HUES6 (cell line): ENCODE results near the gene SLC12A7.
"Not testable (repeated sequence)": the region's sequence is repeated elsewhere in the genome, so short reads cannot be mapped to it uniquely, and the experiment has no call there.

Experiments used
- H3K27ac ChIP-seq: 2 replicates; pipeline ENCODE4 v1.7.0; 2013; ENCODE audit warnings: low read depth, mild to moderate bottlenecking, low read length, inconsistent platforms
- H3K27me3 ChIP-seq: 2 replicates; pipeline ENCODE4 v1.6.1; 2013; ENCODE audit warnings: low read length; ENCODE audit not compliant: control insufficient read depth, insufficient read depth
- H3K36me3 ChIP-seq: 2 replicates; pipeline ENCODE4 v1.6.1; 2013; ENCODE audit warnings: low read length; ENCODE audit not compliant: control insufficient read depth, insufficient read depth
- H3K4me1 ChIP-seq: 2 replicates; pipeline ENCODE4 v1.6.1; 2013; ENCODE audit warnings: low read length; ENCODE audit not compliant: control insufficient read depth, insufficient read depth
- H3K4me3 ChIP-seq: 2 replicates; pipeline ENCODE4 v1.5.1; 2013; ENCODE audit warnings: low read depth, low read length
- H3K9ac ChIP-seq: one replicate; pipeline ENCODE4 v1.6.1; 2013; ENCODE audit warnings: mild to moderate bottlenecking, low read length
- H3K9me3 ChIP-seq: 2 replicates; pipeline ENCODE4 v1.6.1; 2013; ENCODE audit warnings: low read depth, low read length; ENCODE audit not compliant: control insufficient read depth, insufficient read depth

The SLC12A7 gene

GRCh38 chr5:1099926-1100663, 11.8 kb downstream of the SLC12A7 start:
- peaks cover 46% of the 10 kb centered on the region for H3K4me1 ChIP-seq

GRCh38 chr5:1098986-1099597, 12.8 kb downstream of the SLC12A7 start:
- H3K9ac ChIP-seq: no peak overlapping the region
- H3K27me3 ChIP-seq: no peaks in the 10 kb centered on the region
- no peak overlapping the region for H3K27ac ChIP-seq
- H3K4me3 ChIP-seq: no peak overlapping the region
- H3K4me1 ChIP-seq: peaks cover 56% of the 10 kb centered on the region
- peaks cover 2% of the 10 kb centered on the region; the same call in 1 of the 2 replicates for H3K36me3 ChIP-seq
- no peaks in the 10 kb centered on the region for H3K9me3 ChIP-seq

More at GRCh38 chr5:1099926-1100663, 11.8 kb downstream of the SLC12A7 start:
- Histone ChIP-seq H3K9ac (peak overlapping the region; percentile 7), H3K36me3 (peaks cover 2% of the 10 kb centered on the region; the same call in 1 of the 2 replicates), H3K27me3 (no peaks in the 10 kb centered on the region), H3K9me3 (no peaks in the 10 kb centered on the region), H3K4me3 (no peak overlapping the region), H3K27ac (no peak overlapping the region)

GRCh38 chr5:1097988-1098385, 13.9 kb downstream of the SLC12A7 start:
- not testable (repeated sequence) for H3K4me3 ChIP-seq, H3K36me3 ChIP-seq, H3K27me3 ChIP-seq, H3K9me3 ChIP-seq, H3K27ac ChIP-seq, H3K9ac ChIP-seq
- H3K4me1 ChIP-seq: peaks cover 50% of the 10 kb centered on the region

- Histone ChIP-seq H3K4me3 (no peak overlapping the region), H3K27ac (no peak overlapping the region), H3K4me1 (peaks cover 45% of the 10 kb centered on the region)
Measured at GRCh38 chr5:1097381-1097987, 14.4 kb downstream of the SLC12A7 start.

GRCh38 chr5:1096838-1097237, 15.0 kb downstream of the SLC12A7 start:
- H3K4me1 ChIP-seq: peaks cover 39% of the 10 kb centered on the region
- peaks cover 12% of the 10 kb centered on the region; the same call in 1 of the 2 replicates for H3K36me3 ChIP-seq
- no peak overlapping the region for H3K9ac ChIP-seq
- no peak overlapping the region for H3K4me3 ChIP-seq
- H3K9me3 ChIP-seq: no peaks in the 10 kb centered on the region
- H3K27ac ChIP-seq: no peak overlapping the region
- H3K27me3 ChIP-seq: no peaks in the 10 kb centered on the region

More at GRCh38 chr5:1097381-1097987, 14.4 kb downstream of the SLC12A7 start:
- Histone ChIP-seq H3K9me3 (no peaks in the 10 kb centered on the region), H3K9ac (no peak overlapping the region), H3K36me3 (peaks cover 10% of the 10 kb centered on the region; the same call in 1 of the 2 replicates), H3K27me3 (no peaks in the 10 kb centered on the region)

GRCh38 chr5:1095990-1096363, 15.9 kb downstream of the SLC12A7 start:
- no peak overlapping the region for H3K4me3 ChIP-seq
- H3K9ac ChIP-seq: no peak overlapping the region
- no peak overlapping the region for H3K27ac ChIP-seq
- peaks cover 21% of the 10 kb centered on the region for H3K36me3 ChIP-seq
- H3K27me3 ChIP-seq: no peaks in the 10 kb centered on the region
- H3K4me1 ChIP-seq: peaks cover 32% of the 10 kb centered on the region
- H3K9me3 ChIP-seq: no peaks in the 10 kb centered on the region

- Histone ChIP-seq H3K36me3 (peaks cover 23% of the 10 kb centered on the region), H3K27ac (no peak overlapping the region), H3K27me3 (no peaks in the 10 kb centered on the region), H3K4me1 (peaks cover 27% of the 10 kb centered on the region), H3K9me3 (no peaks in the 10 kb centered on the region), H3K4me3 (no peak overlapping the region), H3K9ac (no peak overlapping the region)
Measured at GRCh38 chr5:1095302-1095989, 16.4 kb downstream of the SLC12A7 start.

GRCh38 chr5:1094670-1095190, 17.1 kb downstream of the SLC12A7 start:
- no peak overlapping the region for H3K27ac ChIP-seq

GRCh38 chr5:1093361-1093760, 18.5 kb downstream of the SLC12A7 start:
- Histone ChIP-seq H3K27me3 (no peaks in the 10 kb centered on the region), H3K36me3 (peaks cover 30% of the 10 kb centered on the region), H3K9me3 (no peaks in the 10 kb centered on the region), H3K27ac (no peak overlapping the region), H3K4me3 (no peak overlapping the region), H3K4me1 (peaks cover 14% of the 10 kb centered on the region), H3K9ac (no peak overlapping the region)

More at GRCh38 chr5:1094670-1095190, 17.1 kb downstream of the SLC12A7 start:
- no peak overlapping the region for H3K9ac ChIP-seq
- H3K4me1 ChIP-seq: peaks cover 20% of the 10 kb centered on the region
- no peaks in the 10 kb centered on the region for H3K27me3 ChIP-seq
- H3K4me3 ChIP-seq: no peak overlapping the region
- H3K9me3 ChIP-seq: no peaks in the 10 kb centered on the region
- peaks cover 23% of the 10 kb centered on the region for H3K36me3 ChIP-seq

GRCh38 chr5:1092122-1092521, 19.7 kb downstream of the SLC12A7 start:
- Histone ChIP-seq H3K27ac (no peak overlapping the region), H3K27me3 (no peaks in the 10 kb centered on the region), H3K9me3 (no peaks in the 10 kb centered on the region), H3K4me1 (peaks cover 14% of the 10 kb centered on the region), H3K9ac (no peak overlapping the region), H3K4me3 (no peak overlapping the region), H3K36me3 (peaks cover 35% of the 10 kb centered on the region)
